Transverse colon (tissue), 4 donors: ENCODE results near the gene ZBP1. TPM values are rescaled to one million over a fixed set of nuclear protein-coding genes. Genes with fewer than 3 reads are reported as not detected.
A peak's percentile ranks its signal among the peaks of the same experiment; 100 is the strongest.

Source experiments
- DNase-seq: peaks from one replicate; pipeline ENCODE4 v3.0.0-alpha.2; 2019
- H3K27ac ChIP-seq, 4 donors: fragments of 200-600 bp; sonication (generic); 2 replicates each; pipeline ENCODE4 v1.5.1; 2016 to 2018; ENCODE audit warnings: inconsistent platforms in 4 of 4
- H3K27me3 ChIP-seq: fragments of 200-600 bp; sonication (generic); 2 replicates; pipeline ENCODE4 v1.5.1; 2017; ENCODE audit warnings: inconsistent platforms
- H3K36me3 ChIP-seq, 4 donors: fragments of 200-600 bp; sonication (generic); 2 replicates each; pipeline ENCODE4 v1.5.1; 2017 to 2019; ENCODE audit warnings: inconsistent platforms in 4 of 4
- H3K4me1 ChIP-seq, 4 donors: fragments of 200-600 bp; sonication (generic); 2 replicates each; pipeline ENCODE4 v1.5.1; 2017 to 2020; ENCODE audit warnings: inconsistent platforms in 4 of 4
- H3K4me3 ChIP-seq, 4 donors: fragments of 200-600 bp; sonication (generic); 1 replicate in 1 of 4; 2 replicates in 3 of 4; pipeline versions ENCODE4 v1.5.1 to v1.6.1; 2017 to 2019; ENCODE audit warnings: inconsistent platforms in 4 of 4
- H3K9me3 ChIP-seq, 2 donors: fragments of 200-600 bp; sonication (generic); 2 replicates each; pipeline ENCODE4 v1.5.1; 2017 to 2019; ENCODE audit warnings: inconsistent platforms in 2 of 2
- EP300 ChIP-seq: sonication (generic); formaldehyde crosslinking; IDR thresholded peaks from one replicate; pipeline ENCODE4 v1.6.1; 2017; ENCODE audit warnings: antibody characterized with exemption, low read depth
- POLR2A ChIP-seq: fragments of 450-650 bp; IDR thresholded peaks from one replicate; pipeline ENCODE4 v1.6.1; 2016; ENCODE audit warnings: antibody characterized with exemption, mild to moderate bottlenecking, moderate library complexity
- POLR2AphosphoS5 ChIP-seq, 3 donors: sonication (generic); formaldehyde crosslinking; IDR thresholded peaks; one replicate each; pipeline ENCODE4 v1.6.1; 2016; ENCODE audit warnings: antibody characterized with exemption in 3 of 3
- WGBS, 2 donors: methylation state at CpG; one replicate each; pipeline ENCODE4 v1.1.5; 2018; ENCODE audit warnings: low coverage in 1 of 2; 5-methylcytosine and 5-hydroxymethylcytosine counted together
- in situ Hi-C, 4 donors: fragments of 200-750 bp; cut with MboI; loops; one replicate each; pipeline versions ENCODE4 v1.15.0 to v1.15.1; 2017; ENCODE audit warnings: low sequenced_read_pairs in 3 of 4, low pct_ligation_motif_present in 1 of 4, low pct_unique_long_range_greater_than_20kb in 1 of 4
- intact Hi-C: fragments of 100-400 bp; cut with DNase I; formaldehyde crosslinking; loops from one replicate; pipeline ENCODE4 v1.15.1; 2023; ENCODE audit warnings: low total_unique reads
- total RNA-seq, 4 donors: library from RNA; depleted of rRNA; stranded (reverse); fragments of >200 nt; gene quantifications; one replicate each; pipeline ENCODE4 v1.1.0, GENCODE V29; 2016
- TF ChIP-seq, protein P1 (sequence below), 5 experiments: fragments of 200-600 bp in 3 of 5; fragments of 450-650 bp in 2 of 5; sonication (generic) in 3 of 5; IDR thresholded peaks; 1 replicate in 2 of 5; 2 replicates in 3 of 5; pipeline ENCODE4 v1.5.1; 2016 to 2017; ENCODE audit warnings: antibody characterized with exemption in 5 of 5, inconsistent platforms in 3 of 5, mild to moderate bottlenecking in 2 of 5, moderate library complexity in 1 of 5

Gene ZBP1
- total RNA-seq, 4 donors from 2014 or later = 1.6 to 4.4 TPM; not detected in 2

DNA sequence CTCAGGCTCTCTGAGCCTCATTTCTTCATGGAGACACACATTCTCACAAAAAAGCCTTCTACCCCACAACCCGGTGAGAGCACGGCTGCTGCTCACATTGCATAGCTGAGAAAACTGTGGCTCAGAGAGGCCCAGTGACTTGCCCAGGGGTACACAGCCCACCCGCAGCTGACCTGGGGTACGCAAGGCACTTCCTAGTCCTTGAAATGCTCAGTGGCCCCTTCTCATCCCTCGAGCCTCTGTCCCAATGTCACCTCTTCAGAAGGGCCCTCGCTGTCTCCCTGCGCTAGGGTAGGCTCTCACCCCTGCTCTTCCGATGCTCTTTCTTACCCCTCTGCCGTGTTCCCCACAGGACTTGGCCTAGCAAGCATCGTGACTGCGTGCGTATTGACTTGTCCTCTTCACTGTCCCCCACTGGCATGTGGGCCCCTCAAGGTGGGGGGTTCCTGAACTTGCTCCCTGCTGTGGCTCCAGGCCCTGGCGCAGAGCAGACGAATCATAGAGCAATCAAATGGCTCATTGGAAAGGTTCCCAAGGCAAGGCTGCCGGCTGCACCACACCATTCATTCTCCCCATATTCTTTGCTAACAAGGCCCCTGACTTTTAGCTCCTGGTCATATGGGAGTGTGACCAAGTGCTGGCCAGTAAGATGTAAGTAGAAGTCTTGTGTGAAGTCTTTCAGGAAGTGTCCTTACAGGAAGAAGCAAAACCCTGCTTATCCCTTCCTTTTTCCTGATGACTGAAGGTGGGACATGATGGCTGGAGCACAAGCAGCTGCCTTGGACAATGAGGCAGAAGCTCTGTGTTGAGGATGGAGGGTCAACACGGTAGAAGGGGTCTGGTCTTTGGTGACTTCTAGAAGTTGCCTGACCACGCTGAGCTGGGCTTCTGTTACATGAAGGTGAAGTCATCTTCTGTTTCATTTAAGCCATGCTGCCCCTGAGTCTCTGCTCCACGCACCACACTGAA, 36.7 kb downstream of the ZBP1 start:
- no peak for DNase-seq
- peaks cover 21 to 45% (median 33%) of the 10 kb centered on the region in 4 donors for H3K4me1 ChIP-seq
- no peak overlapping the region for H3K4me3 ChIP-seq
- whole genome bisulfite sequencing, 2 donors = 85 to 90% methylated on average over 4 to 18 of the region's 18 CpGs
- intact Hi-C loops = no loop called here
- in situ Hi-C loops = loop anchor here in 1 of 4 donors (25.0 kb wide), 1 partner anchor 196 kb away; the partner anchor contains the start of gene RBM38
- TF ChIP-seq, protein P1, sequence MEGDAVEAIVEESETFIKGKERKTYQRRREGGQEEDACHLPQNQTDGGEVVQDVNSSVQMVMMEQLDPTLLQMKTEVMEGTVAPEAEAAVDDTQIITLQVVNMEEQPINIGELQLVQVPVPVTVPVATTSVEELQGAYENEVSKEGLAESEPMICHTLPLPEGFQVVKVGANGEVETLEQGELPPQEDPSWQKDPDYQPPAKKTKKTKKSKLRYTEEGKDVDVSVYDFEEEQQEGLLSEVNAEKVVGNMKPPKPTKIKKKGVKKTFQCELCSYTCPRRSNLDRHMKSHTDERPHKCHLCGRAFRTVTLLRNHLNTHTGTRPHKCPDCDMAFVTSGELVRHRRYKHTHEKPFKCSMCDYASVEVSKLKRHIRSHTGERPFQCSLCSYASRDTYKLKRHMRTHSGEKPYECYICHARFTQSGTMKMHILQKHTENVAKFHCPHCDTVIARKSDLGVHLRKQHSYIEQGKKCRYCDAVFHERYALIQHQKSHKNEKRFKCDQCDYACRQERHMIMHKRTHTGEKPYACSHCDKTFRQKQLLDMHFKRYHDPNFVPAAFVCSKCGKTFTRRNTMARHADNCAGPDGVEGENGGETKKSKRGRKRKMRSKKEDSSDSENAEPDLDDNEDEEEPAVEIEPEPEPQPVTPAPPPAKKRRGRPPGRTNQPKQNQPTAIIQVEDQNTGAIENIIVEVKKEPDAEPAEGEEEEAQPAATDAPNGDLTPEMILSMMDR (IDR thresholded peaks at IDR 0.05) = no peak
- TF ChIP-seq POLR2AphosphoS5 (IDR thresholded peaks at IDR 0.05) = no peak
- no peak for TF ChIP-seq POLR2A
- no peak for TF ChIP-seq EP300
- no peaks in the 10 kb centered on the region for H3K27me3 ChIP-seq
- H3K27ac ChIP-seq = peak overlapping the region; percentile 56 to 79 (median 64)
- no peaks in the 10 kb centered on the region for H3K9me3 ChIP-seq
- no peaks in the 10 kb centered on the region for H3K36me3 ChIP-seq

DNA sequence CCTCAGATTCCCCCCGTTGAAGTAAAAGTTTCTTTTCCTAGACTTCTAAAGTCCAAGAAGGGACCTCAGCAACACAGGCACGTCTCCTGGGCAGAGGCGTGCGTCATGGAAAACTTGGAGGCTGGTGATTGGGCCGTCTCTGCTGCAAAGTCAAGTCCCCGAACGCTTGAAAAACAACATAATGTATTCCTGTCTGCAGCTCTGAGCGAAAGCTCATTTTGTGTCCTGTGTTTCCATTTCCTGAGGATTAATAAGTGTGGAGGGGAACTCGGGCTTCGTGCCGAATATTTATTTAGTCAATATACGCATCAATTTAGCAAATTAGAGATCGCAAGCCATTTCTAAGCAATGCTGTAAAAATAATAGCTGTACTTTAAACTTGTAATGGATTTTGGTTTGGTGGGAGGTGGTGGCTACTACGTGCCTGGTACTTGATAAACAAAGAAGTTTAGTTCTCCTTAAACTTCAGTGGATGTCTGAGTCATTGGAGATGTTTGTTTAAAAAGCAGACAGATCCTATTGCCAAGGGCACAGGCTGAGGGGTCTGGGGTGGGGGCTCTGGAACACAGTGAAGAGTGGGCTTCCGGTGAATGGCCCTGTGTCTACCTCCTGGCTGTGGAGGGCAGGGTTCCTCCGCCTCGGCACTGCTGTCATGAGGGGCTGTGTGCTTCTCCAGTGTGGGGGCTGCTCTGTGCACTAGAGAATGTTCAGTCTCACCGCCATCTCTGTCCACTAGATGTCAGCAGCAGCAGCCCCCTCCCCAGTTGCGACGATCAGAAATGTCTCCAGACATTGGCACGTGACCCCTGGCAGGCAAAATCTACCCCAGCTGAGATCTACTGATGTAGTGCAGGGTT, 37.6 kb downstream of the ZBP1 start:
- DNase-seq = no peak
- Histone ChIP-seq H3K27ac (peak overlapping the region; percentile 56 to 79 (median 64)), H3K9me3 (no peaks in the 10 kb centered on the region), H3K27me3 (no peaks in the 10 kb centered on the region), H3K4me3 (no peak overlapping the region), H3K4me1 (peaks cover 21 to 47% (median 33%) of the 10 kb centered on the region in 4 donors), H3K36me3 (no peaks in the 10 kb centered on the region)
- 59 to 100% methylated on average over 1 to 21 of the region's 21 CpGs for WGBS, 2 donors
- TF ChIP-seq POLR2AphosphoS5 (IDR thresholded peaks at IDR 0.05) (peak; percentile 17 to 27 (median 18)), POLR2A (no peak), EP300 (peak; percentile 35)
- TF ChIP-seq, protein P1 (IDR thresholded peaks at IDR 0.05) = peak in 4 of 5 experiments; percentile 21 to 25 (median 22)
- intact Hi-C loops (no loop called here), in situ Hi-C loops (loop anchor here in 1 of 4 donors (25.0 kb wide), 1 partner anchor 195 kb away; the partner anchor contains the start of gene RBM38)

DNA sequence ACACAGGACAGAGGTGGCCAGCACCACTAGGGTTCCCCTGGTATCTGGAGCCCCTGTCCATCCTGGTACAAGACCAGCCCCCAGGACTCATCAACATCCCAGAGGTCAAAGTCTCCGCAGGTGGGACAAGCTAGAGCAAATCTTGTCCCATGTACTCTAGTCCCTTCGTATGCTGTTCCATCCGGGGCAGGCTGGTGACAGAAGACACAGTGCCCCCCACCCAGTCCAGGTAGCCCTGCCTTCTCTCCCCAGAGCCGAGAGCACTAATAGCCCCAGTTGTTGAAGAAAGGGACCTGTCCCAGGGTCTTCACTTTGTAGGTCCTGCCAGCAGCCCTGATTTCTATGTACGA, 38.2 kb downstream of the ZBP1 start:
- no peaks in the 10 kb centered on the region for H3K27me3 ChIP-seq
- no peaks in the 10 kb centered on the region for H3K9me3 ChIP-seq
- DNase-seq = no peak
- H3K27ac ChIP-seq = peak overlapping the region; percentile 56 to 79 (median 64)
- no peaks in the 10 kb centered on the region for H3K36me3 ChIP-seq
- intact Hi-C loops (no loop called here), in situ Hi-C loops (loop anchor here in 1 of 4 donors (25.0 kb wide), 1 partner anchor 195 kb away; the partner anchor contains the start of gene RBM38)
- no peak overlapping the region for H3K4me3 ChIP-seq
- H3K4me1 ChIP-seq = peaks cover 21 to 49% (median 33%) of the 10 kb centered on the region in 4 donors
- WGBS, 2 donors = 76% methylated on average over 5 of the region's 5 CpGs; no CpG with 5 or more reads in 1 of the 2 donors
- no peak for TF ChIP-seq POLR2AphosphoS5 (IDR thresholded peaks at IDR 0.05)

DNA sequence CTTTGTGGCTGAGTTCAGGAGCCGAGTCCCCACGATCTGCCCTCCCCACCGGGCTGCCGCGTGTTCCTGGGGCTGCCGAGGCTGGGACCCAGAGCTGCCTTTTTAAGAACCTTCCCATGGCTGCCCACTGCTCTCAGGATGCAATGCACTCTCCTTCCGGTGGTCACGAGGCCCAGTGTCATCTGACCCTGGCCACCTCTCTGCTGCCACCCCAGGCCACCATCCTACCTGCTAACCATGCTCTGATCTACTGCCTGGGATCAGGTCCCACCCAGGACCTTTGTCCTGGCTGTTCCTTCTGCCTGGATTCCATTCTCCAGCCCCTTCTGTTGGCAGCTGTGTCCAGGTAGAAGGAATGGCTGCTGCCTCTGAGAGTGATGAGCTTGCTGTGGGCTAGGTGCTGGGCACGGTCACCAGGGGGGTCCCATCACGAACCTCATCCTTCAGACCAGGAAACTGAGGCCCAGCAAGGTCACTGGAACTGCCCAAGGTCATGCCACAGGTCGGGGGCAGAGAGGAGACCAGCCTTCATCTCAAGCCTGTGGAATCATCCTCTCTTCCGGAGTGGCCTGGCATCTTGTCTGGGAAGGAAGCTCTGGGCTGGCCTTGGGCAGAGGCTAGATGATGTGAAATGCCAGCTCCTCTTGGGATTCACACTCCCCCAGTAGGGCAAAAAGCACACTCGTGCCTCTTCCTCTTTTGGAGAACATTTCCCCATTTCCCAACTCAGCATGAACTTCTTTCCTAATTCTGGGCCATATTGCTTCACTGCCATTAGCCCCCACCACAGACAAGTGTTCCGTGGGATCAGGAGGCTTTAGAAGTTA, 38.8 kb downstream of the ZBP1 start:
- Histone ChIP-seq H3K27ac (peak overlapping the region; percentile 56 to 79 (median 64)), H3K9me3 (no peaks in the 10 kb centered on the region), H3K27me3 (no peaks in the 10 kb centered on the region), H3K36me3 (no peaks in the 10 kb centered on the region), H3K4me1 (peaks cover 21 to 47% (median 29%) of the 10 kb centered on the region in 4 donors), H3K4me3 (no peak overlapping the region)
- TF ChIP-seq POLR2AphosphoS5 (IDR thresholded peaks at IDR 0.05) (no peak), EP300 (no peak), POLR2A (no peak)
- TF ChIP-seq, protein P1 (IDR thresholded peaks at IDR 0.05) = no peak
- intact Hi-C loops = no loop called here
- WGBS, 2 donors = 70% methylated on average over 12 of the region's 14 CpGs; no CpG with 5 or more reads in 1 of the 2 donors
- no peak for DNase-seq
- in situ Hi-C loops = loop anchor here in 1 of 4 donors (25.0 kb wide), 1 partner anchor 194 kb away; the partner anchor contains the start of gene RBM38
